Kidney glomerular epithelial cell (primary cell): ENCODE data around the gene ASCC3.

Experiments
- DNase-seq: peaks from one replicate; lab custom pipeline; 2025; lab: John Stamatoyannopoulos, UW

The ASCC3 gene

DNA sequence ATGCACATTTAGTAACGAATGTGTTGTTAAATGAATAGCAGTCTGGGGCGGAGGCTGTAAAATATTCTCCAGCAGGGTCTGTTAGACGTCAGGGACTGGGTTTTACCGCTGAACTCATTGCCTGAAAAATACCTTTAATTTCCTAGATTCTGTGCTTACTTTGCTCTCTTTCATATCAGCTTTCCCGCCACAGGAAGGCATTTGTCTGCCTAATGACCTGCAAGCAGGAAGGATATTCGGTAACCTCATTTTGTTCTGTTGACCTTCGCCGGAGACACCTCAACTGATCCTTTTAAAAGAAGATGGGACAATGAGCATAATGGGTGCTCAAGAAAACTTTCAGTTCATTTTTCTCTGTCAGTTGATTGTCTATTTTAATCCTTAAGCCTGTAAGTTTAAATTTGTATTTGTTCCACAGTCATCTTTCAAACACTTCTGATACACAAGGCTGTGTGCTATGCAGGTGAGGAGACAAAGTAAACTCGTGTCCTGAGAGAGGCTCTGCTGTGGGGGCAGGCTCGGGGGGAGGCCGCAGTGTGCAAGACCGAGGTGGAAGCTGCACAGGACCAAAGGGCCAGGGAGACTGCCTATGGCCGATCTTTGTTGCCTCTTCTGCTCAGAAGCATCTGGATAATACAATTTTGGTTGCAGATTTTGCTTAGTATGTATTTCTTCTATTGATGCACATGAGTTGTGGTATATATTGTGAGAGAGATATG lies 389.0 kb downstream of the ASCC3 start:
- DNase-seq = no peak

GRCh38 chr6:100490065-100490464 lies 391.1 kb downstream of the ASCC3 start:
- DNase-seq = no peak

- no peak for DNase-seq
These were observed 392.9 kb downstream of the ASCC3 start for GRCh38 chr6:100488244-100488643.

- DNase-seq = no peak
These were observed 393.5 kb downstream of the ASCC3 start for GRCh38 chr6:100487638-100488037.

DNA sequence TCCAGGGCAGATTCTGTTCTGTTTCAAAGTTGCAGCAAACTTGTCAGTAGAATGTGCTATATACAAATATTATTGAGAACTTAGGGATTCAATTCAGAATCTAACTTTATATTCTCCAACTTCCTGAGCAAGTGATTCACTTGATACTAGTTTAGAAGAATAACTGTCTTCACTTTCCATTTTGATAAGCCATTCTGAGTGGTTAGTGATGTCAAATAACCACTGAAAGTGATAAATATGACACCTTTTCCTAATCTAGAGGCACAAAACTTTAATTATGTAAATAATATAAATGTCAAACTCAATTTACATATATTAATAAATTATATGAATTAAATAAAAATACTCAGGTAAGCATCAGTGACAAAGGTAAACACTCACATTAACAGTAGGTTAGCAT lies 395.9 kb downstream of the ASCC3 start:
- DNase-seq = no peak

DNA sequence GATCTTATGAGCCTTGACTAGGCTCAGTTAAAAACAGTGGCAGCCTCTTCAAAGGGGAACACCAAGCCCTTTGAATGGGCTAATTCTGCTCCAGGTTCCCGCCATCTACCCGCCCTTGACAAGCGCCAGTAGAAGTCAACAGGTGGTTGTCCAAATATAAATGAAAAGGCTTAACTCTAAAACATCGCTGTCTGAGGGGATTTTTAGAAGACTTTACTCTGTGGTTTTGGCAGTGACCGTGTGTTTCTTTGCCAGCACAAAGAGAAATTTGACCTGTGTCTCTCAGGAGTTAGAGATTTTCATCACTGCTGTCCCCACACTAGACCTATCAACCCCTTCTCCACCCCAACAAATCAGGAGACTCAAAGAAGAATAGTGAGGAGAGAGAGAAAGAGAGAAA lies 396.7 kb downstream of the ASCC3 start:
- no peak for DNase-seq

DNA sequence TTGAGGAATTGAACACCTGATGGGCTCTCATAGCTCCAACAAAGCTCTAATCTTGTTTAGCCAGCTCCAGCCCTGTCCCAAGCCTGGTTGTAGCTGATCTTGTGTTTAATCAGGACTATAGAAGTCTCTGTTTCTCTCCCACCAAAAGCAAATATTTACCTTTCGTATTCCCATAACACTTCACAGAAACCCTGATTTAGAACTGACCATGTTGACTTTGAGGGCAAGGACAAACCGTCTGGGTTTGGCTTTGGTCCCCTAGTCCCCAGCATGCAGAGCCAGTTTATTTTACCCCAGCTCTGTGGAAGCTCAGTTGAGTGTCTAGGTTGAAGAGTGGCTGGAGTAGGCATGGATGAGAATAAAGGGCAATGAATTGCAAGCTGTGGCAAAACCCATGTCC lies 398.4 kb downstream of the ASCC3 start:
- DNase-seq = no peak

GRCh38 chr6:100479179-100480035 lies 401.7 kb downstream of the ASCC3 start:
- DNase-seq = peak; percentile 38

GRCh38 chr6:100475554-100476320 lies 405.4 kb downstream of the ASCC3 start:
- DNase-seq = no peak

DNA sequence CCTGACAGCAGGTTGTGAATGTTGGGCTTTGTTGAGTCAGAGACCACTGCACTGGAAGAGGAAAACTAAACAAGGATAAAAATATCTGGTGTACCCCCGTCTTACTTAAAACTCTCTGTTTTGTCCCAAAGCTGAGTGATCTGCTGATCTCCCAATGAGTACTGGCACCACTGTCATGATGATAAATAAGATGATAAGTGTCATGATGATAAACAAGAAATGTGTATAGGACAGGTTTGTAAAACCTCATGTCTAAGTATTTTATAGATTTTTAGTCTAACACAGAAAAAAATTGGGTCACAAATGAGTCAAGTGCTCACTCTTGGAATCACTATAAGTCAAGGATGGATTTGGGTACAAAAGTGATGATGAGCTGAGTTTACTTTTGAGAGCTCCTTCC lies 407.9 kb downstream of the ASCC3 start:
- DNase-seq = no peak

GRCh38 chr6:100472674-100473073 lies 408.5 kb downstream of the ASCC3 start:
- peak; percentile 81 for DNase-seq

GRCh38 chr6:100470422-100471120 lies 410.6 kb downstream of the ASCC3 start:
- no peak for DNase-seq

DNA sequence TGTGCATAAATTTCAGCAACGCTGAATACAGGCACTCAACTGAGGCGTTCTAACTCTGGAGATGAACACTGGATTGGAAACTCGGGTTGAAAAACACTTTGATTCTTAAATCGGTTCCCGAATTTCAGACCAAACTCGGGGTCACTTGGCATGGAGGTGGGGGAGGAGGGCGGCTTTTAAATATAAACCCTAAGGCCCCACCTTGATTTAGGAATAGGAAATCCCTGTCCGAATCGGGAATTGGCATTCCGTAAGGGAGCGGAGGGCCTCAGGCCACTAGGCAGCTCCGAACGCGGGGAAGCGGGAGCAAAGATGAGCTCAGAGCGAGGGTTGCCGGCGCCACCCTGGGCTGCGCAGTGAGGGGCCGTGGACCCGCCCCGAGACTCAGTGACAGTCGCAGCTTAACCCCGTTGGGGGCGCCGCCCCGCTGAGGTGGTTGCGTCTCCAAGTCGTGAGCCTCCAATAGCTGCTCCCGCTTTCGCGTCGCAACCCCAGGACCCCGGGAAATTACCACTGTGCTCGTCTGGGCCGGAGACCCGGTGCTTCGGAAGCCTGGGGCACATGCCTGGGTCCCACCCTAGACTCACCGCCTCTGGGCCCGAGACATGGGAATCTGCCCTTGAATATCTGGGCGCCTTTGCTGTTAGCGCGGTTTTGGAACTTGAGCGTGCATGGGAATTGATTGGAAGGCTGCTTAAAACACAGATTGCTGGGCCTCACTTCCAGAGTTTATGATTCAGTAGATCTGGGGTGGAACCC lies 411.8 kb downstream of the ASCC3 start:
- DNase-seq = no peak

- no peak for DNase-seq
These were observed 413.0 kb downstream of the ASCC3 start for GRCh38 chr6:100468016-100468622.

DNA sequence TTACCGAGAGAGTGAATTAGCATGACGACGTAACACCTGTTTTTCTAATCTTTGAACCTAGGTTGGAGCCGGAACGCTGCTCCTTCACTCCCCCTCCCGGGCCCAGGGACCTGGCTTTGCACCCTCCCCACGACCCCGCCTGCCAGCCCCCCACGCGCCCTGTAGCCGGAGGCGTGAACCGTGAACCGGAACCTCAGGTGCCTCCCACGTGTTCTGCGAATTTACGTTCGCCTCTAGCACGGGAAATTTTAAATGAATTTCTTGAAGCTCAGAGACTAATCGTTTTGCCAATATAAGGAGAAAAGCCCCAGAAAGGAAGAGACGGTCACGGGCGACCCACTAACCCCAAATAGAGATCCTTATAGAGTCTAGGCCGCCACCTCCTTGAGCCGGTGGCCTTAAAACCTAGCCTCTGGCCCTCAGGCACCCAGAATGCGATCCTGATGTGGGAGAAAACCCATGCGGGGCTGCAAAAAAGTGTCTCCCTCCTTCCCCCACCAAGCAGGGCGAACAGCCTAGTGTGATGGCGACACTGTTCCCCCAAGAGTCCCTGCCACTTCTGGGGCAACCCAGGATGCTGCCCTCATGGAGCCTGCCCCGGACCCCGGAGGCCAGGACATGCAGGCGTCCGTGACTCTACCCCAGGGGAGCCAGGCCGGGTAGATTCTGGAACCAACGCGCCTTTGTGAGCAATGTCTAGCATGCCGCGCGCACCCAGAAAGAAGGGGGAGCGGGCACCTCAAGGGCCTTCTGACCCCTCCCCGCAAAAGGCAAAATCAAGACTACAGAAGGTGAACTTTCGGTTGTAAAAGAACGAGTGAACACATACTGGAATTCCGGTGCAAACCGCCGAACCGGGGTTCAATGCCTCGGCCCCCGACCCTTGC lies 413.8 kb downstream of the ASCC3 start:
- DNase-seq = no peak

GRCh38 chr6:100466410-100467128 lies 414.6 kb downstream of the ASCC3 start:
- DNase-seq = no peak

DNA sequence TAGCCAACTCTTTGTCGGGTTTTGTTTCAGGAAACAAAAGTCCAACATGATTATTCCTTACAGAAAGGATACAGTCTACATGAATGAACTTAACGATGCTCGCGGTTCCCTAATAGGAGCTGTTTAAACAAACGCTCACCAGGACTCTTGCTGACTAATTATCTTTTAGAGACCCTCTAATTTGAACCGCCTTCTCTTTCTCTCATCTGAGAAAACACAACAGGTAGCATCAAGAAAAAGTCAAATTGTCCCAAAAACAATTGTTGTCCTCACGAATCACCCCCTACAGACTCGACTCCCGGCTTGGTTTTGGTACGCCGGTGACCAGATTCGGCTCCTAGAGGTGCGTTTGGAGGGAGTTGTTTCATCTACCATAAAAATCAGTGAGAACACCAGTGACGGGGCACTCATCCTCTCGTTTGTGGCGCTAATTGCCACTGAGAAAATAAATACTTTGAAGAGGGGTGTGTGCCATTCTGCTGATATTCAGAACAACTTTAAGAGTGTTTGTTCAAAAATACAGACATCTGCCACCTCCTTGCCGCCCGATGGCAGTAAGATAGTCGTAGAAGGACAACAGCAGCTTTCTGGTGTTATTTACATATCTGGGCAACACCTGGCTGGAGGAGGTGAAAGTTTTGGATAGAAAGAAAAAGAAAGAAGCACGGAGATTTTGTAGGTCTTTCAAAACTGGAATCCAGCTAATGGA lies 415.3 kb downstream of the ASCC3 start:
- DNase-seq = peak; percentile 10

- DNase-seq = no peak
These were observed 416.0 kb downstream of the ASCC3 start, which contains the start of gene SIM1 for GRCh38 chr6:100464903-100465700. SIM1 (minus strand) TSS chr6:100464921; CDS start chr6:100463468, 1,453 bp downstream.
